ENCODE measurements around the gene TUBAL3.
"Not testable (repeated sequence)": the region's sequence is repeated elsewhere in the genome, so short reads cannot be mapped to it uniquely, and the experiment has no call there.

Gene TUBAL3

DNA sequence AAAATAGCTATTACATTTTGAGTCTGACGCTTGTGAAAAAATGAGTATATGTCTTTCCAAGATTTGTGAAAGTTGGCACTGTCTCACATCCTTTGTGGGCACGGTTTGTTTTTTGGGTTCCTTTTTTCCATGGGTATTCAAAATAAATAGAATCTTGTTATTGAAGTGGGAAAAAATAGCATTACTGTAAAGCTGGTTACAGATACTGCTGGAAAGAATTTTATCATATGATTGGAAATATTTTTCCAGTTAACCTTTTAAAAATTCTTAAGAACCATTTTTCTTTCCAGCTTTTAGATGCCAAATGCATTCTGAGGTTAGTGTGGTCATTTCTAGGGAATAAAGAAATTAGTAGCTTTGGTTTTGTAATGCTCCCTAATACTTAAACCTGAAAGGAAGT is 19.1 kb upstream of the TUBAL3 start:
- DNase-seq (ENCODE audit: low read depth in 2 of 2) = no peak

DNA sequence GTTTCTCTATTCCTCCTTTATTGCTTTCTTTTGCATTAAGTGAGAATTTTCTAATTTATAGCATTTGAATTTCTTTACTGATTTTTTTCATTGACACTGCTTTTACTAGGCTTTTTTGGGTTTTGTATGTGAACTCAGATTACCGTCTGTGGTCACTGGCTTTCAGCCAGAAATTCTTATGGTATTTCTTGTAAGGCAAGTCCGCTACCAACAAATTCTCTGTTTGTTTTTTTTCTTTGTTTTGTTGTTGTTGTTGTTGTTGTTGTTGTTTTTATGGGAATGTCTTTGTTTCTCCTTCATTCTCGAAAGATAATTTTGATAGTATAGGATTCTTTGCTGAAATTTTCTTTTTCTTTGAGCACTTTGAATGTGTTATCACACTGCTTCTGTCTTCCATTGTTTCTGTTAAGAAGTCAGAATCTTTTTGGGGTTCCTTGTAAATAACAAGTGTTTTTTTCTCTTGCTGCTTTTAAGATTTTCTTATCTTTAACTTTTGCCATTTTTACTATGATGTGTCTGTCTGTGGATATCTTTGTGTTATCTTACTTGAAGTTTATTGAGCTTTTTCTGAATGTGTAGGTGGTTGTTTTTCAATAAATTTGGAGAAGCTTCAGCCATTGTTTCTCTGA is 15.0 kb upstream of the TUBAL3 start:
- DNase-seq (ENCODE audit: low read depth in 2 of 2) = no peak

DNA sequence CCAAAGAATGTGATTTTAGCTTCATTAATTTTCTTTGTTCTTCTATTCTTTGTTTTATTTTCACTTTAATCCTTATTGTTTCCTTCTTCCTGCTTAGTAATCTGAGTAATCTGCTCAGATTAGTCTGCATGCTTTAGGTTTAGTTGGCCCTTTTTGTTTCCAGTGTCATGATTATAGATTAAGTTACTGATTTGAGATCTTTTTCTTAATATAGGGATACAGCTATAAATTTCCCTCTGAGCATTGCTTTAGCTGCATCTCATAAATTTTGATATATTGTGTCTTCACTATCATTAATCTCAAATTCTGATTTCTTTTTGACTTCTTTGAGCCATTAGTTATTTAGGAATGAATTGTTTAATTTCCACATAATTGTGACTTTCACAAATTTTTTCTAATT is 14.0 kb upstream of the TUBAL3 start:
- no peak for DNase-seq (ENCODE audit: low read depth in 2 of 2)

- DNase-seq (ENCODE audit: low read depth in 2 of 2) = no peak
Measured at GRCh38 chr10:5416981-5417380, 12.4 kb upstream of the TUBAL3 start.

- DNase-seq (ENCODE audit: low read depth in 2 of 2) = no peak
Measured at GRCh38 chr10:5413012-5413938, 8.6 kb upstream of the TUBAL3 start.

DNA sequence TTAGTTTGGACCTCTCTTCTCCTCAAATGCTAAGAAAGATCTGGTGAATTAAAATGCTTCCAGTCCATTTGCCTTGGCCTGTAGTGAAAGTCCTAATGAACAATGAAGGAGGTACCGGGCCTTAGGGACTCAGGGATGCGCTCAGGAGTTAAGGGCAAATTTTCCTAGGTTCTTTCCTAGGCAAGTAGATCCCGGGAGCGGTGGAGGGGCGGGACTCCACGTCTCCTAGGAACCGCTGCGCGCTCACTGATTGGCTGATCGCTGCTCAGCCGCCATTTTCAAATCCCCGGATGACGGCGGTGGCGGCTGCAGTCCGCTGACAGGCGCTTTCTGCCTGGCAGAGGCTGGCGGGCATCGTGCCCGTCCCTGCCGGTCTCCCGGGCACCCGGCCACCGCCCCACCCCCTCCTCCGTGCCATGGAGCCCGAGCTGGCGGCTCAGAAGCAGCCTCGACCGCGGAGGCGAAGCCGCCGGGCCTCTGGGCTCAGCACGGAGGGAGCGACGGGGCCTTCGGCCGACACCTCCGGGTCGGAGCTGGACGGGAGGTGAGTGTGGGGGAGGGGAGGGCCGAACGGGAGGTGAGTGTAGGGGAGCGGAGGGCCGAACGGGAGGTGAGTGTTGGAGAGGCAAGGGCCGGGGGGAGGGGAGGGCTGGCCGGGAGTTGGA is 7.8 kb upstream of the TUBAL3 start, which contains the start of gene NET1:
TSS of gene NET1 (plus strand) at position 281 of the 665 bp plus-strand sequence. CDS start at position 417, 136 bp downstream.
- peak; percentile 46 to 75 for DNase-seq (ENCODE audit: low read depth in 2 of 2)

DNA sequence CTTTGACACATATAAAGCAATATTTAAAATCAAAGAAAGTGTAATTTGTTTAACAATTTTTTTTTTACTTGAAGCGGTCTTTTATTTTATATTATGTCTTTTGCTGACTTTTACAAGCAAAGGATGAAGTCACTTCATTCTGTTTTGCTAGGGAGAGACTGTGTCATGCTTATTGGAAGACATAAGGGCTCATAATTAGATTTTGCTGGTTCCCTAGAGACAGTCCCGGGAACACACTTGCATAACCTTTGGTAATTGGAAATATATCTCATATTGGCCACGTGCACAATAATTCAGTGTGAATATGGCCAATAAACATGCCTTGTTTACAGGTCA is 7.3 kb upstream of the TUBAL3 start:
- no peak for DNase-seq (ENCODE audit: low read depth in 2 of 2)

GRCh38 chr10:5410787-5411186 is 6.2 kb upstream of the TUBAL3 start:
- DNase-seq (ENCODE audit: low read depth in 2 of 2) = not testable (repeated sequence)

DNA sequence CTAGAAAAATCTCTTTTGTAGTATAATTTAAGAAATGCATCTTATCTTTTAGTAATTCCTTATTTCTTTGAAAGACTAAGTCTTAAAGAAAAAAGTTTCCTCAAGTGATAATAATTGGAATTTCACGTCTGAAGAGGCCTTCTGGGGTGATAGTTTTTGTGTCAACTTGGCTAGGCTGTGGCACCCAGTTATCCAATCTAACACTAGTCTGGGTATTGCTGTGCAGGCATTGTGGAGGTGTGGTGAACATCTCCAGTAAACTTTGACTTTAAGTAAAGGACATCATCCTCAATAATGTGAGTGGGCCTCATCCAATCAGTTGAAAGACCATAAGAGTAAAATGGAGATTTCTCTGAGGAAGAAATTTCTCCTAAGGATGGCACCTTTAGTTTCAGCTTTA is 2.3 kb upstream of the TUBAL3 start:
- DNase-seq (ENCODE audit: low read depth in 2 of 2) = no peak

GRCh38 chr10:5402798-5403197 is 1.8 kb downstream of the TUBAL3 start:
- DNase-seq (ENCODE audit: low read depth in 2 of 2) = no peak

DNA sequence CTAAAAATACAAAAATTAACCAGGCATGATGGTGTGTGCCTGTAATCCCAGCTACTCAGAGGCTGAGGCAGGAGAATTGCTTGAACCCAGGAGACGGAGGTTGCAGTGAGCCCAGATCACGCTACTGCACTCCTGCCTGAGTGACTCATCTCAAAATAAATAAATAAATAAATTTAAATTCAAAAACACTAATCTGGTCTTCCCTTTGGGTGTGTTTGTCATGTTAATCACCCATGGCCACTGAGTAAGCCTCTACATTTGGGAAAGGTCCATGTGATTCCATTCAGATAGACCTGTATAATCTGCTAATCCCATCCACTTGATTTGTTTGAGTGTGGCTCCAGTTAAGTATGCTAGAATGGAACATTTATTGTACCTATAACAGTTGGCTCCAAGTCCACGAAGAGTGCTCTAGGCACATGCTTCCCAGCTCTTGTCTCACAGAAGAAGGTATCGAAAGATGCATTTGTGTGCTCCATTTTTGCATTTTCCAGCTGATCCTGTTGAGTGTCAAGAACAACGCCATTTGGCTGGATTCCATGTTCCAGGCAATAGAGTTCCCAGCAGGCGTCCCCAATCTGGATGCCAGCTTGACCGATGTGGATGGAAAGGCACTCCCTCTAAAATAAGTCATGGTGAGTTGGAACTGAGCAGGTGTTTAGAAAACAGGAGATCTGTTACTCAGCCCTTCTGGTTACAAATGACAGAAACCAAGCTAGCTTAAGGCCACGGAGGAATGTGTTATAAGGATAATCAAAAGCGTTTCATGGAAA is 4.0 kb downstream of the TUBAL3 start:
- no peak for DNase-seq (ENCODE audit: low read depth in 2 of 2)

- DNase-seq (ENCODE audit: low read depth in 2 of 2) = no peak
Measured at GRCh38 chr10:5399332-5399731, 5.3 kb downstream of the TUBAL3 start.

DNA sequence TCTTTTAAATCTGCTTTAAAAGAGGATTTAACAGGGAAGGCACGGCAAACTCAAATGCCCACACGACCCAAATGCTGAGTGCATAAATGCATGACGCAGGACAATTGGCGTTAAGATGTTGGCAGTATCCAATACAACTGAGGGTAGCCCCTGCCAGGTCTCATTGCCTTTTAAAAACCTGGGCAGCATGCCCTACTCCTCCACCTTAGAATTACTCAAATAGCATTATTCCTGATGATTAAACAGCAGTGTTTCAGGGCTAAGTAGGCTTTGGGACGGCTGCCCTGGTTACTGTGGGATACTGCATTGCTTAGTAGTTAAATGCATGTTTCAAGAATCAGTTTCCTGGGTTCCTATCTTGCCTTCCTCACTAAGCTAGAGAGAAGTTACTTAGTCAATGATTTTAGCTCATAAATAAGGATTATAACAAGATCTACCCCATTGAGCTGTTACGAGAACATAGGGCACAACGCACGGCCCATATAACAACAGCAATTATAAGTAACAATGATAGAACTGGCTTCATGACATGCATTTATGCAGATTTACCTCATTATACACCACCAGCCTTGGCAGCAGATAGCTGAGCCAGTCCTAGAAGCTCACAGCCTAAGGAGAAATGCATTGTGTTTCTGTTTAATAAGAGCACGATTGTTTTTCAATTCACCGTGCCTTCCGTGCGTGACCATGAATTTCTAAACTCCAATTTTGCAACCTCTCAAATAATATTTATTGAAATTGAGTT is 7.9 kb downstream of the TUBAL3 start:
- DNase-seq (ENCODE audit: low read depth in 2 of 2) = no peak

- no peak for DNase-seq (ENCODE audit: low read depth in 2 of 2)
Measured at GRCh38 chr10:5395168-5395567, 9.5 kb downstream of the TUBAL3 start.

DNA sequence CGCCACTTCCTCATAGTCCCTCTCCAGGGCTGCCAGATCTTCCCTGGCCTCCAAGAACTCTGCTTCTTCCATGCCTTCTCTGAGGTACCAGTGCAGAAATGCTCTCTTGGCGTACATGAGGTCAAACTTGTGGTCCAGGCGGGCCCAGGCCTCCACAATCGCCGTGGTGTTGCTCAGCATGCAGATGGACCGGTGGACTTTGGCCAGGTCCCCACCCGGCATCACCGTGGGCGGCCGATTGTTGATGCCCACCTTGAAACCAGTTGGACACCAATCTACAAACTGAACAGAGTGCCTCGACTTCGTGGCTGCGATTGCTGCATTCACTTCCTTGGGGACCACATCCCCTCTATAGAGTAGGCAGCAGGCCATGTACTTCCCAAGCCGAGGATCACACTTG is 11.1 kb downstream of the TUBAL3 start:
- DNase-seq (ENCODE audit: low read depth in 2 of 2) = no peak

GRCh38 chr10:5391790-5392189 is 12.8 kb downstream of the TUBAL3 start:
- DNase-seq (ENCODE audit: low read depth in 2 of 2) = no peak

DNA sequence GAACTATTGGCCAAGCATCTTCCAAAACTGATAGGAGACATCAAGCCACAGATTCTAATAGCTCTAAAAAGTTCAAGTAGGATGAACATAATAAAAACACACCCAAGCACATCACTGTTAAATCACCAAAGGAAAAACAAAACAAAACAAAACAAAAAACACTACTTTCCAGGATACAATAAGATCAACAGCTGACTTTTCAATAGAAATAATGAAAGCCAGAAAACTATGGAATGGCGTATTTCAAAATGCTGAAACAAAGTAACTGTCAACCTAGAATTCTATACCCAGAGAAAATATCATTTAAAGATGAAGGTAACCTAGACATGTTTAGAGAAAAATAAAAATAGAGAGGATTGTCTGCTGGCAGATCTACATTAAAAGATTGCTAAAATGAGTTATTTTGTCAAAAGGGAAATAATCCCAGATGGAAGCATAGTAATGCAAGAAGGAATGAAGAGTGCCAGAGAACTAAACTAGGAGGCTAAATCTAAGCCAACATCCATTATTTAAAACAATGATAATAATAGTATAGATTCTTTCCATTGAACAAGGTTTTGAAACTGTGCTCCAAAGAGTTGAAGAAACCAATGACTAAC is 13.9 kb downstream of the TUBAL3 start:
- DNase-seq (ENCODE audit: low read depth in 2 of 2) = no peak

GRCh38 chr10:5387169-5387568 is 17.5 kb downstream of the TUBAL3 start:
- no peak for DNase-seq (ENCODE audit: low read depth in 2 of 2)

- no peak for DNase-seq (ENCODE audit: low read depth in 2 of 2)
Measured at GRCh38 chr10:5385224-5385623, 19.4 kb downstream of the TUBAL3 start.

DNA sequence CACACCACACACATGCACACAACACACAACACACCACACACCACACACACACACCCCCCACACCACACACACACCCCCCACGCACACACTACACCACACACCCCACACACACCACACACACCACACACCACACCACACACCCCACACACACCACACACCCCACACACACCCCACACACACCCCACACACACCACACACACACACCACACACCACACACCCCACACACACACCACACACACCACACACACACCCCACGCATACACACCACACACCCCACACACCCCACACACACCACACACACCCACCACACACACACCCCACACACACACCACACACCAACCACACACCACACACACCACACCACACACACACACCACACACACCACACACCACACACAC is 23.4 kb downstream of the TUBAL3 start:
- DNase-seq (ENCODE audit: low read depth in 2 of 2) = no peak

DNA sequence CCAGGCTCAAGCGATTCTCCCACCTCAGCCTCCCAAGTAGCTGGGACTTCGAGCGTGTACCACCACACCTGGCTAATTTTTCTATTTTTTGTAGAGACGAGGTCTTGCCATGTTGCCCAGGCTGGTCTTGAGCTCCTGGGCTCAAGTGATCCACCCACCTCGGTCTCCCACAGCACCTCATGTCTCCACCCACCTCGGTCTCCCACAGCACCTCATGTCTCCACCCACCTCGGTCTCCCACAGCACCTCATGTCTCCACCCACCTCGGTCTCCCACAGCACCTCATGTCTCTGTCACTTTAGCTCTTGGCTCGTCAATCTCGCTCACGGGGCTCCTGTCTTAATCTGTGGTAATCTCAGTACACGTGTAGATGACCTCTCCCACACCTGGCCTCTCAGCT is 24.2 kb downstream of the TUBAL3 start:
- not testable (repeated sequence) for DNase-seq (ENCODE audit: low read depth in 2 of 2)

Measured in stimulated activated CD4-positive, alpha-beta T cell treated with anti-CD3 and anti-CD28 coated beads, Interleukin-12 subunit alpha, Interleukin-12 subunit beta, amount 100 ng/mL, for 24 hours (primary cell).